Measurements from ENCODE around the gene C2orf72.

C2orf72 gene

GRCh38 chr2:231069379-231070054 is 32.2 kb downstream of the C2orf72 start:
- DNase-seq (ENCODE audit: low read depth in 2 of 2): no peak

DNA sequence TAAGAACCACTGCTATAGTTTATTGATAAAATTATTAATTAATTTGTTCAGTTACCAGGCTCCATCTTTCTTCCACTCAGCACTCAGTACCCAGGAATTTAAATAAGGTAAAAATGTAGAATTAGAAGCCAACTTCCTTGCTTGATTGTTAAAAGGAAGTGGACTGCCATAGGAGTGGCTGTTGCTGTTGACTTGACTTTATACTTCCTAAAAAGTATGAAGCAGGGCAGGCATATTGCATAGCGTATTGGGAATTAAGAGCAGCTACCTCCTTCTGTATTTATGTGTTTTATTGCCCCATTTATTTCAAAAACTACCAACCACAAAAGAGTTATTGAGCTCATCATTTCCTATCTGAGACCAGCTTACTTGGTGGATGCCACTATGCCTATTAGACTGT is 47.2 kb downstream of the C2orf72 start:
- no peak for DNase-seq (ENCODE audit: low read depth in 2 of 2)

GRCh38 chr2:231088754-231089153 is 51.4 kb downstream of the C2orf72 start:
- DNase-seq (ENCODE audit: low read depth in 2 of 2): no peak

- no peak for DNase-seq (ENCODE audit: low read depth in 2 of 2)
These were observed 56.6 kb downstream of the C2orf72 start for GRCh38 chr2:231093933-231094332.

GRCh38 chr2:231094736-231095346 is 57.5 kb downstream of the C2orf72 start:
- DNase-seq (ENCODE audit: low read depth in 2 of 2): no peak
